Epithelial cell of prostate (primary cell): ENCODE measurements around the gene GPC5.

Experiments
- DNase-seq: peaks from one replicate; pipeline ENCODE4 v3.0.0-alpha.2; 2011; ENCODE audit warnings: low read depth, low spot score
- H3K27ac ChIP-seq: fragments of 450-650 bp; 2 replicates; pipeline ENCODE4 v1.5.1; 2017; ENCODE audit warnings: mild to moderate bottlenecking

Gene GPC5

DNA sequence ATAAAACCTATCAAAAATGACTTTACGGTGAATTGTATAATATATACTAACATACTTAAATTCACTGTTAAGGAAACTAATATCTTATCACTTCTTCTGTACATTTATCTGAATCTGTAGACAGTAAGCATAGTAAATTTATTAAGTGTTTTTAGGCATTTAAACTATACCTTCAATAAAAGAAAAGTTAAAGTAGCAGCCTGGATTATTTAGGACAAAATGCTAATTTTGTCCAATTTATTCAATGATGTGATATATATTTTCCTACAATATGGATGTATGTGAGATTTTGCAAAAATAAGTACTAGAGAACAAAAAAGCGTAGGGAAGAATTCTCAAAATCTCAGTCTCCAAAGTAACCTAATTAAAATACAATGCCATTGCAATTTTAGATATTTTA is 299.9 kb downstream of the GPC5 start:
- DNase-seq, result no peak
- H3K27ac ChIP-seq, result no peak overlapping the region

DNA sequence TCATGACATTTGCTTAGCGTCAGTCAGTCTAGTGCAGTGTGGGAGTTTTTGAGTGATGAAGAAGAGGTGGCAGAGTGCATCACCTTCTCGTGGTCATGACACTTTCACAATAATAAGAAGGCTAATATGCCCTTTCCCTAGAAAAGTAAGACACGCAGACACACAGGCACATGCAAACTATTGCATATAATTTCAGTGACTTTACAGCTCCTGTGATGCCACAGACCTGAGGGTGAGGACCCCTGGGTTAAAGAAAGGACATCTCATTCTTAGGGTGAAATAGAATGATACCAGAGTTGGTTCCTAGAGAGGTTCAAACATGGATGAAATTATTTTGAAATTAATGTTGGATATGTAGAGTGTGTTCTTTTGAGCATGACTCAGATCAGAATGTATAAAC is 300.3 kb downstream of the GPC5 start:
- H3K27ac ChIP-seq, result no peak overlapping the region
- DNase-seq, result no peak

DNA sequence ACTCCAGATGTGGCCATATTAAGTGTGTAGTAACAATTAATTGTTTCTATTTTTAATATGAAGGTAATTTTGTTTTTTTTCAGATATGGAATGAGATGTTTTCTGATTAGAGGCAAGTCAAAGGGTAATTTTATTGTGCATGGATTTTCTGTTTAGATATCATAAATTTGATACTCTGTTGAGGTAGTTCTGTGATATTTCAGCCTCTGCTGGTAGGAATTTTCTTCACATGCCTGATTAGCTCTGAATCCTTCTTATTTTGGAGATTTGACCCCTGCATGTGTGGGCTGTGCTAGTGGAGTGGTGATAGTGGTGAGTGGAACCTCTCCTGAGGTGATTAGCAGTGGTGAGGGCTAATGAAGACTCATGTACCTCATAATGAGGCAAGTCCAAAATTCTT is 301.4 kb downstream of the GPC5 start:
- DNase-seq, result no peak
- H3K27ac ChIP-seq, result no peak overlapping the region

DNA sequence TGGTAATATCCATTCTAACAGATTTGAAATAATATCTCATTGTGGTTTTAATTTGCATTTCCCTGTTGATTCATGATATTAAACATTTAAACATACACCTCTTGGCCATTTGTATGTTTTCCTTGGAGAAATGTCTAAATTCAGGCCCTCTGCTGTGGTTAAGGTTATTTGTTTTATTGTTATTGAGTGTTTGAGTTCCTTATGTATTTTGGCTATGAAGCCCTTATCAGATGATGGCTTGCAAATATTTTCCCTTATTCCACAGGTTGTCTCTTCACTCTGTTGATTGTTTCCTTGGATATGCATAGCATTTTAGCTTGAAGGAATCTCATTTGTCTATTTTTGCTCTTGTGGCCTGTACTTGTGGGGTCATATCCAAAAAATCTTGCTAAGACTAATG is 303.6 kb downstream of the GPC5 start:
- no peak overlapping the region for H3K27ac ChIP-seq
- no peak for DNase-seq

DNA sequence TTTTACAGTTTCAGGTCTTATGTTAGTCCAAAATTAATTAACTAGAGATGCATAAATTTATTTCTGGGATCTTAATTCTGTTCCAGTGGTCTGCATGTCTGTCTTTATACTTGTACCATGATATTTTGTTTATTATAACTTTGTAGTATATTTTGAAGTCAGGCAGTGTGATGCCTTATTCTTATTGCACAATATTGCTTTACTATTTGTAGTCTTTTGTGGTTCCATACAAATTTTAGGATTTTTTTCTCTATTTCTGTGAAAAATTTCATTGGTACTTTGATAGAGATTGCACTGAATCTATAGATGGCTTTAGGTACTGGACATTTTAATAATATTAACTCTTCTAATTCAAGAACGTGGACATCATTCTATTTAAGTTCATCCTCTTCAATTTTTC is 304.0 kb downstream of the GPC5 start:
- H3K27ac ChIP-seq, result no peak overlapping the region

DNA sequence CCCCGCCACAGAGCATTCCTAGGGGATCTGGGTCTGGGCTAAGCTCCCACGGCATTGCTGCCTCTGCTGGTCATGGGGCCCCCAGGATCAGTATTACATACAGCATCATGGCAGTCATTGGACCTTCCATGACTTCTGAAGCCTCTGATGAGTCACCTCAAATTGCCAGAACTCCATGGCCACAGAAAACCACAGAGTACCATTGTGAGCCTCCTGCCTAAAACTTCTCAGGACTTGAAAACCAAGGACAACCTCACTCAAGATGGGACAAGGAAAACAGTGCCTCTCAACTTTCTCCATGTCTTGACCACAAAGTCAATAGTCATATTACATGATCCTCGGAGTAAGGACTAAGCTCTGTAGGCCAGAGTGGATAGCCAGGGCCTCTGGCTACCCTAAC is 306.0 kb downstream of the GPC5 start:
- no peak for DNase-seq
- H3K27ac ChIP-seq, result no peak overlapping the region

More for the DNA sequence above, 304.0 kb downstream of the GPC5 start:
- no peak for DNase-seq

DNA sequence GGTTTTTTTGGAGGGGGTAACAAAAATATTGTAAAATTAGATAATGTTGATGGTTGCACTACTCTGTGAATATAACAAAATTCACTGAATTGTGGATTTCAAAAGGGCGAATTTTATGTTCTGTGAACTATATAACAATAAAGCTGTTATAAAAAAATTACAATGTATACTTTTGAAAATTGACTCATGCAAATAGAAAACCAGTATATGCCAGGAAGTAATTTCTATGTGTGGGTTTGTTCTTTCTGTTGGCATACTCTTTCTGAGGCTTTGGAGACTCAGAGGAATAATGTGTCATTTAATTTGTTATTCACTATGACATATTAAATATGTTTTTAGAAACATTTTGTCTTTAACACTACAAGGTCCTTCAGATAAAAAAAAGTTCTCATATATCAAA is 310.1 kb downstream of the GPC5 start:
- no peak for DNase-seq

DNA sequence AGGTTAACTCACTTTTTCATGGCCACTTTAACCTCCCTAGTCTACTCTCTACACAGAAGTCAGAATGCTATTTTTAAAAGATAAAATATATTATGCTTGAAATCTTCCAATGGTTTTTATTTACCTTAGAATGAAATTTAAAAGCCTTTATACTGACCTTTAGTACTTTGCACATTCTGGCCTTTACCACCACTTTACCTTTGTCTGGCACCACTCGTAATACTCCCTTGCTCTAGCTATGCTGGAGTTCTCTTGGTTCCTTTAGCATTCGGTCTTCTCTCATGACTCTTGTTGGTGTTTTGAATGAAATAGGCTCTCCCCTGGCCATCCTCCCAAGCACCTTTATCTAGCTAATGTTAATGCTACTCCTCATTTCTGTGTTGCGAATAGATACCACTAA is 310.8 kb downstream of the GPC5 start:
- H3K27ac ChIP-seq, result no peak overlapping the region
- no peak for DNase-seq

More for the DNA sequence above, 310.1 kb downstream of the GPC5 start:
- no peak overlapping the region for H3K27ac ChIP-seq

DNA sequence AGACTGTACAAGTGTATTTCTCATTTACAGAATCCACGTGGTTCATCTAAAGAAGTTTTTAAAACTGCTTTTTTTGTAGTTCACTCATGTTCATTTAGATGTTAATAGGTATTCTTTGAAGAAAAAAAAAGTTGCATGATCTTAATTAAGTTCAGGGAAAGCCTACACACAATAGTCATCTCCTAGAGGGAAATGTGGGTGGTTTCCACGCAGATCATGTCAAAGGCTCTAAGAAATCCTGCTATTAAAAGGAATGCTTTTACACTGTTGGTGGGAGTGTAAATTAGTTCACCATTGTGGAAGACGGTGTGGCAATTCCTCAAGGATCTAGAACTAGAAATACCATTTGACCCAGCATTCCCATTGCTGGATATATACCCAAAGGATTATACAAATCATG is 312.3 kb downstream of the GPC5 start:
- no peak for DNase-seq
- no peak overlapping the region for H3K27ac ChIP-seq

DNA sequence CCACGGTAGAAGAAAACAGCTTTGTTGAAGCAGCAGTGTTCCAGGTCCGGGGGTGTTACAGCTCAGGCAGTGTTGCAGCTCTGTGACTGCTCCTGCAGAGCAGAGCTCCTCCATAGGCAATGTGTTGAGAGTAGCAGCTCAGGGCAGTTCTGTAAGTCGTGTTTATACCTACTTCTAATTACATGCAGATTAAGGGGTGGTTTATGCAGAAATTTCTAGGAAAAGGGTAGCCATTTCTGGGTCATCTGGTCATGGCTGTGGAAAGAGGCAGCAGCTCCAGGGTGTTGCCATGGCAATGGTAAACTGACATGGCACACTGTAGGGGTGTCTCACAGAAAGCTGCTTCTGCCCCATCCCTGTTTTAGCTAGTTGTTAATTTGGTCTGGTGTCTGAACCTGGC is 316.4 kb downstream of the GPC5 start:
- no peak for DNase-seq
- H3K27ac ChIP-seq, result no peak overlapping the region

DNA sequence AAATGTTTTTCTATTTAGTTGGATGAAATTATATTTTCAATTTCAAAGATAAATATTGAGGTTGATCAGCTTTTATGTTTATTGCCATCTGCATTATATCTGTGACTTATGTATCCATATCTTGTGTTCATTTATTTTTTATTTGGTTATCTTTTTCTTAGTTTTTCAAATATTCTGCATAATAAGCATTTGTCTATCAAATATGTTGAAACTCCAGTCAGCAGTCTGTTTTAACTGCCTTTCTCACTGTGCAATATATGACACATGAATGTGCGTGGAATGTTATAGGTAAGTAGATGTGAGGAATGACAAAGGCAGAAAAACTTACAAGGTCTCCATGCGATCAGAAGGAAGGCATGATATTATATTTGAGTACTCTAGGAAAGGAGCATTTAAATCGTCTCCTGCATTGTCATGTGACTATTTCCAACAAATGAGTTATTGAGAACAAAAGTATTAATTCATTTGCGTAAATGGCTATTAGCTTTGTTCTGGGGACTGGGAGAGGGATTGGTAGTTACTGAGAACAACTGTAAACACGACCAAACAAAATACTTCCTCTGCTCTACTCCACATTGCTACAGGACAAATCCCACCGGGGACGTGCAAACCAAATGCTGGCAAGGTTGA is 318.1 kb downstream of the GPC5 start:
- no peak for DNase-seq

DNA sequence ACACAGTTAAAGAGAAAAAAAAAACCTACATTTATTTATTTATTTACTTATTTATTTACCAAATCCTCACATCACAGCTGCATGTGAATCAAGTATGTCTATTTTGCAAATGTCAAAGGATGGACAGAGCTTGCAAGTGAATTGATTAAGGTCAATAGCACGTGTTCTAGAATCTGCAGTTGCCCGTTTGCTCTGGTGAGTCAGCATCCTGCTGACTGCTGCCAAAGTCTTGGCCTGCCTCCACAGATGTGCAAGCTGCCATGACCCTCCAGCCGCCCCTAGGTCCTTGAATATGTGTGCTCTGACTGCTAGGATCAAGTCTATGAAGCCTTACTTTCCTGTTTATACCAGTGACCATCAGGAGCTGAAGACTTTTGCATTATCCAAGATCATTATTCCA is 320.6 kb downstream of the GPC5 start:
- DNase-seq, result no peak
- no peak overlapping the region for H3K27ac ChIP-seq

More for the DNA sequence above, 318.1 kb downstream of the GPC5 start:
- no peak overlapping the region for H3K27ac ChIP-seq

DNA sequence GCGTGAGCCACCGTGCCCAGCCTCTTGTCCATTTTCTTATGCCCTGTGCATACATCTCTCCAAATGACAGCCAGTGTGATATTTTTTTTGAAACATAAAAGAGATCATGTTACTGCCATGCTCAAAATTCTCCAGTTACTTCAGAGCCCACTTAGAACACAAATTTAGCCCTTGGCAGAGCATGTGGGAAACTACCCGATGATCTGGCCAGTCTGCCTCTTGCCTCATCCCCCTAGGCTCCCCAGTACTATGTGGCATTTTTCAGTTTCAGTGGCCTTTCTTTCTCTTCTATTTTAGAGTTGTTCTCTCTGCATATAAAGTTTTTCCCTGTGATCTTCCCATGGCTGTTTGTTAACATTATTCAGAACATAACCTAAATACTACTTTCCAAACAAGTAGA is 323.0 kb downstream of the GPC5 start:
- H3K27ac ChIP-seq, result no peak overlapping the region
- no peak for DNase-seq

DNA sequence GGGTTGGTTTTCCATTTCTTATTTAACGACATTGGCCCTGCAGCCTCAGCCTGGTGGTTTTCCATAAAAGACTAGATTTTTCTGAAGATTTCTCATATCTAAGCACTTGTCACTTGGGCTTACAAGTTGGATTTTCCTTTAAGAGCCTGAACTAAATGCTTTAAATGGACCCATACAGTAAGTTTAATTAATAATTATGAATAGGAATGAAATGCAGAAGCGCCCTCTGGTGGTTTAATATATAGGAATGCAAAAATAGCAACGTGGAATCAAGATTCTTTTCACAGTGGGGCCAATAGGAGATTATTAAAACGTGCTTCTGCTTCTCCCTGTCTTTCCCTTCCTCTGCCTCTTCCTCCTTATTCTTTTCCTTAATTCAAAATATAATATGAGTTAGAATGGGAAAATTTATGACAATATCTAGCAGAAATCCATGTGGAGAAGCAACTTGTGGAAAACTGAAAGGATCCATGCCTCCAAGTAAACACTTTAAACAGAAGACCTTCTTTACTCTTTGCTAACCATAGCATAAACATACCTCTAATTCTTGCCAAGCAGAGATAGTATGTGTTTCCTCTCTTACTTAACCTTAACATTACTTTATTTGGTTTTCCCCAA is 324.0 kb downstream of the GPC5 start:
- no peak overlapping the region for H3K27ac ChIP-seq
- no peak for DNase-seq

DNA sequence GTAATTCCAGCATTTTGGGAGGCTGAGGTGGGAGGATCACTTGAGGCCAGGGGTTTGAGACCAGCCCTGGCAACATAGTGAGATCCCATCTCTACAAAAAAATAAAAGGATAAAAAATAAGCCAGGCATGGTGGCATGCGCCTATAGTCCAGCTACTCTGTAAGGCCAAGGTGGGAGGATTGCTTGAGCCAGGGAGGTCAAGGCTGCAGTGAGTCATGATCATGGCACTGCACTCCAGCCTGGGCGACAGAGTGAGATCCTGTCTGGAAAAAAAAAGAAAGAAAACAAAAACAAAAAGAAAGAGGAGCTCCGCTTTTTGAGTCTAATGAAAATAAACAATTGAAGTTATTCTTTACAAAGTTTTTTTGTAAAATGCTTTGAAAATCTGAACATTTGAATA is 326.2 kb downstream of the GPC5 start:
- no peak overlapping the region for H3K27ac ChIP-seq
- DNase-seq, result no peak

DNA sequence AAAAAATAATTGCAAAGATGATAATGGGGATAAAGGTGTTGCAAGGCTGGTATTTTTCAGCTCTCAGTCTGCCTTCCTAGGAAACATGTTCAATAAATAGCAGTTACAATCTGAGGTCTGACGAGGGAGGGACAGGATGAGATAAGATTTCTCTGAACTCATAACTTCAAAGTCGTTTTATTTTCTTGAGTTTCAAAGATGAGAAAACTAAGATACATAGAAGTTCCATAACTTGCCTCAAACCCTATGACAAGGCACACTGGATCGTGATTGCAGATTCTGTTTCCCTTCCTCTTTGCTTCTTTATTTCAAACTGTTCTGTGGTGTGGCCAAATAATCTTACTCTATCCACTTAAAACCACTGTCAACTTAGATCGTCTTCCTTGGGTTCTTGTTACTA is 327.2 kb downstream of the GPC5 start:
- no peak overlapping the region for H3K27ac ChIP-seq
- DNase-seq, result no peak

DNA sequence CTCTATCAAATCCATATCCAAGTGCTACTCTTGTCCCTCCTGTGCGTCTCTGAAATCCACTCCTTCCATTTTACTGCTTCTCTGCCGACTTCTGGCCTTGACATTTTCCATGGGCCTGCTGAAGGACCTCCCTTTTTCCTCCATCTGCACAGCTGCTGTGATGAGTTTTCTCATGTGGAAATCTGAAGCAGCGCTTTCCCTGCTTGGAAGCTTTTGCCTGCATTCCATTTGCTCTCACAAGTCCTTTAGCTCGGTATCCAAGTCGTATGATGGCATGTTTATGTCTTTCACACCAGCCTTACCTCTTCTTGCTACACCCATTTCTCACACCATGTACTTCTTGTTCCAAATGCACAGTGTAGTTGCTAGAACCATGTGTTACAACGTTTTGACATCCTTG is 328.2 kb downstream of the GPC5 start:
- no peak for DNase-seq
- H3K27ac ChIP-seq, result no peak overlapping the region

DNA sequence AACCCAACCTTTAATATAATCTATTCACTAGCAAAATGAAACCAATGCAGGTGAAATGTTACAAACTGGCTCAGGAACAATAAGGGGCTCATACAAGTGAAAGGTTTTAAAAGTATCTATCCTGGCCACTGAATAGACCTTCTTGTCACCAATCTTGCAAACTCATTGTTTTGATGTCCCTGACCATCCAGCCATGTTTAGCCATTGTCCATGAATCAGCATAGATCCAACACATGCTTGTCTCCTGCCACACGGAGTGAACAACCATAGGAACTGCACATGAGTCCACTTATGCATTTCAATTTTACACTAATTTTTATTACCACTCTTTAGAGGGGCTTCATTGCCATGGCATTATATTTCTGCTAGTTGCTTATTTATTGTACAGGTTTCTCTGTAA is 331.4 kb downstream of the GPC5 start:
- no peak for DNase-seq

DNA sequence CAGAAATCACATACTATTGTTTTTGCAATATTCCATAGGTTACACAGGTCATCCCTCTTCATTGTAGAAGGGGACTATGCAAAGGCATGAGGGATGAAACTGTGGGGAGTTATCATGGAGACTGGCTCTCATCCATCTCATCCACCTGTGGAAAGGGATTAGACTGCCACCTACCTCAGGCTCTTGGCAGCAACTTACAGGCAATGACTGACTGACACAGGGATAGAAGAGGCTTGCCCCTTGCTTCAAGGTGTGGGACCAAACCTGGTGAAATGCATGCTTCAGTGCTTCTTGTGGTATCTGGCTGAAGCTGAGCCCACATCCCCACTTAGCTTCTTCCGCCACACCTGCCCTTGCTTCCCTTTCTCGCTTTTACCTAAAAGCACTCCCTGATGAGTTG is 341.3 kb downstream of the GPC5 start:
- DNase-seq, result no peak
- no peak overlapping the region for H3K27ac ChIP-seq

More for the DNA sequence above, 331.4 kb downstream of the GPC5 start:
- no peak overlapping the region for H3K27ac ChIP-seq

DNA sequence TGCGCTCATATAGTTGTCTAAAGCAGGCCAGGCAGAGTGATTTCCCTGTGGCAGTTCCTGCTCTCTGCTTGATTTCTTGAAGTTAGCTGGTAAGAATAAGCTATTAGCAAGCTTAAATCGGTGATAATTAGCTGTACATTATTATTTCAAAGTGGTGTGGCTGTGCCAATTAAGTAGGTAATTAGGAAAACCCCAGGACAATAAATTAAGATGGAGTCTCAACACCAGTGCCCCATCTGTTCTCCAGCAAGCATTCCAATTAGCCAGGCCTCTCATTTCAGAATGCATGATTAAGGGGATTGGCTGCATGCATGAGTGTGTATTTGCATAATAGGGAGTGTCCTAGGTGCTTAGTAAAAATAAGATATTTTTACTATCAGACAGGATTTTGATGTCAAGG is 342.3 kb downstream of the GPC5 start:
- no peak overlapping the region for H3K27ac ChIP-seq
- no peak for DNase-seq

DNA sequence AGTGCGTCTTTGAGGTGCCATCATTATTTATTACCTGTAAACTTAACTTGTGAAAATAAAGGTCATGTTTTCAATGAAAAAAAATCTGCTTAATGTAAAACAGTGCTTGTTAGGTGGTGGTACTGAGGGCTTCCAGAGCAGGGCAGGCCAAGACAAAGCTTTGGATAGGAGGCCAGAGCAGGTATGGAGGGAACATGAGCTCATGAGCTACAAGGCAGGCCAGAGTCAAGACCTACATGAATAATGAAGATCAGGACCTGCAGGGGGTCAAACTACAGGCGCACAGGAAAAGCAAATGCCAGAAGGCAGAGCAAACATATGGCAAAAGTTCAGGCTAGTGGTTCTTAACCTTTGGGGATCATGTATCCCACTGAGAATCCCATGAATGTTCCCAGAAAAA is 343.5 kb downstream of the GPC5 start:
- H3K27ac ChIP-seq, result no peak overlapping the region
- no peak for DNase-seq

DNA sequence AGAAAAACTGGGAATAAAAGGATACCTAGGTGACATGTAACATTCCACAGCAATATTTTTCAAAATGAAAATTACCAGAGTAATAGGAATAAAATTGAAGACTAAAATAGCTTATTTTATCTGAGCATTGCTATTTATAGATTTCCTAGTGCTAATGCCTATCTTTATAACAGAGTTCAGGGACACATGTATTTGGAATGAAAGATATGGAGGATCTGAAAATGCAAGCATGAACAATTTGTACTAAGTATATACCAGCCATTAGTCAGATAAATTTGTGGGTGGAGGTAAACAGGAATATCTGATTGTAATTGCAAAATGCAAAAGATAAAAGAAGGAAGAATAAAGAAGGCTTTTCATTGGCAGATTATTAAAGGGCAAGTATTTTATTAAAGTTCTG is 345.9 kb downstream of the GPC5 start:
- no peak overlapping the region for H3K27ac ChIP-seq
- no peak for DNase-seq
